Measurements from ENCODE around the gene SHB. TPM values are rescaled to one million over a fixed set of nuclear protein-coding genes. Genes with fewer than 3 reads are reported as not detected.

SHB gene
- total RNA-seq, 2 donors from 2014 or later = 1.0 to 1.6 TPM

- DNase-seq (no peak), ATAC-seq (replicated peaks in 1 of 2) (no peak)
- H3K27me3 Mint-ChIP-seq (ENCODE audit: low read depth) = no peaks in the 10 kb centered on the region
- peaks cover 0 to 3% of the 10 kb centered on the region in 2 donors for H3K9me3 Mint-ChIP-seq
- H3K36me3 Mint-ChIP-seq (ENCODE audit: insufficient read depth in 2 of 2) = peaks cover 0 to 4% of the 10 kb centered on the region in 2 donors
- H3K4me1 Mint-ChIP-seq (ENCODE audit: low read depth) = peaks cover 47% of the 10 kb centered on the region
- H3K4me3 Mint-ChIP-seq = no peak overlapping the region
- no peak overlapping the region for H3K27ac Mint-ChIP-seq
These were observed 111.4 kb downstream of the SHB start for GRCh38 chr9:37957664-37957953.

- ATAC-seq (replicated peaks in 1 of 2) = no peak
- Mint-ChIP-seq H3K4me1 (ENCODE audit: low read depth) (peaks cover 49% of the 10 kb centered on the region), H3K36me3 (ENCODE audit: insufficient read depth in 2 of 2) (peaks cover 0 to 9% of the 10 kb centered on the region in 2 donors), H3K27me3 (ENCODE audit: low read depth) (no peaks in the 10 kb centered on the region), H3K4me3 (no peak overlapping the region), H3K27ac (no peak overlapping the region), H3K9me3 (peaks cover 0 to 6% of the 10 kb centered on the region in 2 donors)
- DNase-seq = no peak
These were observed 111.9 kb downstream of the SHB start for GRCh38 chr9:37956904-37957663.

- DNase-seq = no peak
- Mint-ChIP-seq H3K27me3 (ENCODE audit: low read depth) (no peaks in the 10 kb centered on the region), H3K4me3 (no peak overlapping the region), H3K36me3 (ENCODE audit: insufficient read depth in 2 of 2) (peaks cover 0 to 9% of the 10 kb centered on the region in 2 donors), H3K9me3 (peaks cover 0 to 6% of the 10 kb centered on the region in 2 donors), H3K4me1 (ENCODE audit: low read depth) (peaks cover 46% of the 10 kb centered on the region), H3K27ac (no peak overlapping the region)
- no peak for ATAC-seq (replicated peaks in 1 of 2)
These were observed 112.6 kb downstream of the SHB start for GRCh38 chr9:37956423-37956820.

GRCh38 chr9:37955781-37956422, 113.1 kb downstream of the SHB start:
- Mint-ChIP-seq H3K36me3 (ENCODE audit: insufficient read depth in 2 of 2) (peaks cover 0 to 9% of the 10 kb centered on the region in 2 donors), H3K4me1 (ENCODE audit: low read depth) (peaks cover 40% of the 10 kb centered on the region), H3K4me3 (no peak overlapping the region), H3K27me3 (ENCODE audit: low read depth) (no peaks in the 10 kb centered on the region), H3K9me3 (peaks cover 0 to 6% of the 10 kb centered on the region in 2 donors), H3K27ac (no peak overlapping the region)
- ATAC-seq (replicated peaks in 1 of 2) = no peak
- DNase-seq = no peak

- Mint-ChIP-seq H3K9me3 (peaks cover 0 to 6% of the 10 kb centered on the region in 2 donors), H3K36me3 (ENCODE audit: insufficient read depth in 2 of 2) (peaks cover 0 to 9% of the 10 kb centered on the region in 2 donors), H3K27me3 (ENCODE audit: low read depth) (no peaks in the 10 kb centered on the region), H3K4me3 (peak overlapping the region; percentile 13 to 63), H3K4me1 (ENCODE audit: low read depth) (peaks cover 34% of the 10 kb centered on the region), H3K27ac (no peak overlapping the region)
- DNase-seq = peak; percentile 9 to 14
- peak; percentile 36 to 41 for ATAC-seq (replicated peaks in 1 of 2)
These were observed 114.4 kb downstream of the SHB start for GRCh38 chr9:37954581-37954981.

- Mint-ChIP-seq H3K4me1 (ENCODE audit: low read depth) (peaks cover 34% of the 10 kb centered on the region), H3K4me3 (peak overlapping the region; percentile 63 to 73), H3K9me3 (peaks cover 0 to 6% of the 10 kb centered on the region in 2 donors), H3K27ac (peak overlapping the region; percentile 73), H3K36me3 (ENCODE audit: insufficient read depth in 2 of 2) (peaks cover 0 to 9% of the 10 kb centered on the region in 2 donors), H3K27me3 (ENCODE audit: low read depth) (no peaks in the 10 kb centered on the region)
- peak; percentile 82 to 85 for ATAC-seq (replicated peaks in 1 of 2)
- peak; percentile 61 to 62 for DNase-seq
These were observed 115.1 kb downstream of the SHB start for GRCh38 chr9:37953775-37954437.

- Mint-ChIP-seq H3K27ac (peak overlapping the region; percentile 73), H3K4me3 (peak overlapping the region; percentile 63 to 73), H3K27me3 (ENCODE audit: low read depth) (no peaks in the 10 kb centered on the region), H3K36me3 (ENCODE audit: insufficient read depth in 2 of 2) (peaks cover 0 to 9% of the 10 kb centered on the region in 2 donors), H3K9me3 (peaks cover 0 to 6% of the 10 kb centered on the region in 2 donors), H3K4me1 (ENCODE audit: low read depth) (peaks cover 34% of the 10 kb centered on the region)
- DNase-seq = no peak
- ATAC-seq (replicated peaks in 1 of 2) = no peak
These were observed 115.7 kb downstream of the SHB start for GRCh38 chr9:37953206-37953774.

GRCh38 chr9:37952731-37953130, 116.3 kb downstream of the SHB start:
- H3K36me3 Mint-ChIP-seq (ENCODE audit: insufficient read depth in 2 of 2) = peaks cover 0 to 9% of the 10 kb centered on the region in 2 donors
- H3K27ac Mint-ChIP-seq = no peak overlapping the region
- H3K4me3 Mint-ChIP-seq = peak overlapping the region; percentile 5 to 73
- peaks cover 0 to 6% of the 10 kb centered on the region in 2 donors for H3K9me3 Mint-ChIP-seq
- H3K4me1 Mint-ChIP-seq (ENCODE audit: low read depth) = peaks cover 34% of the 10 kb centered on the region
- DNase-seq (no peak), ATAC-seq (replicated peaks in 1 of 2) (no peak)
- H3K27me3 Mint-ChIP-seq (ENCODE audit: low read depth) = no peaks in the 10 kb centered on the region

GRCh38 chr9:37951671-37952449, 117.2 kb downstream of the SHB start:
- Mint-ChIP-seq H3K9me3 (peaks cover 0 to 6% of the 10 kb centered on the region in 2 donors), H3K36me3 (ENCODE audit: insufficient read depth in 2 of 2) (peaks cover 0 to 9% of the 10 kb centered on the region in 2 donors), H3K4me1 (ENCODE audit: low read depth) (peaks cover 34% of the 10 kb centered on the region), H3K27ac (no peak overlapping the region), H3K4me3 (no peak overlapping the region), H3K27me3 (ENCODE audit: low read depth) (no peaks in the 10 kb centered on the region)
- DNase-seq = no peak
- ATAC-seq (replicated peaks in 1 of 2) = no peak

- no peaks in the 10 kb centered on the region for H3K27me3 Mint-ChIP-seq (ENCODE audit: low read depth)
- DNase-seq (no peak), ATAC-seq (replicated peaks in 1 of 2) (no peak)
- H3K4me3 Mint-ChIP-seq = no peak overlapping the region
- peaks cover 0 to 6% of the 10 kb centered on the region in 2 donors for H3K9me3 Mint-ChIP-seq
- H3K27ac Mint-ChIP-seq = no peak overlapping the region
- H3K36me3 Mint-ChIP-seq (ENCODE audit: insufficient read depth in 2 of 2) = peaks cover 0 to 9% of the 10 kb centered on the region in 2 donors
- peaks cover 34% of the 10 kb centered on the region for H3K4me1 Mint-ChIP-seq (ENCODE audit: low read depth)
These were observed 118.5 kb downstream of the SHB start for GRCh38 chr9:37950561-37950960.

GRCh38 chr9:37949576-37949975, 119.5 kb downstream of the SHB start:
- ATAC-seq (replicated peaks in 1 of 2) (no peak), DNase-seq (no peak)
- Mint-ChIP-seq H3K4me1 (ENCODE audit: low read depth) (peaks cover 28% of the 10 kb centered on the region), H3K27me3 (ENCODE audit: low read depth) (no peaks in the 10 kb centered on the region), H3K27ac (no peak overlapping the region), H3K9me3 (peaks cover 0 to 6% of the 10 kb centered on the region in 2 donors), H3K36me3 (ENCODE audit: insufficient read depth in 2 of 2) (peaks cover 0 to 9% of the 10 kb centered on the region in 2 donors), H3K4me3 (no peak overlapping the region)

- ATAC-seq (replicated peaks in 1 of 2) = no peak
- H3K4me1 Mint-ChIP-seq (ENCODE audit: low read depth) = peaks cover 17% of the 10 kb centered on the region
- peaks cover 0 to 6% of the 10 kb centered on the region in 2 donors for H3K9me3 Mint-ChIP-seq
- H3K27ac Mint-ChIP-seq = no peak overlapping the region
- H3K27me3 Mint-ChIP-seq (ENCODE audit: low read depth) = no peaks in the 10 kb centered on the region
- no peak for DNase-seq
- peaks cover 0 to 9% of the 10 kb centered on the region in 2 donors for H3K36me3 Mint-ChIP-seq (ENCODE audit: insufficient read depth in 2 of 2)
- H3K4me3 Mint-ChIP-seq = no peak overlapping the region
These were observed 120.5 kb downstream of the SHB start for GRCh38 chr9:37948417-37948980.

Measured in activated T-cell treated with anti-CD3 and anti-CD28 coated beads, Interleukin-2, amount 50 U/mL, for 72 hours (primary cell).